Stomach (tissue), 9 donors: ENCODE measurements around the gene ANKRD65. TPM values are rescaled to one million over a fixed set of nuclear protein-coding genes. Genes with fewer than 3 reads are reported as not detected.

Experiments used
- DNase-seq, 2 donors: peaks; one replicate each; pipeline versions ENCODE4 v3.0.0 to v3.0.0-alpha.2; 2013 to 2019
- H3K27ac ChIP-seq, 5 donors: fragments of 200-600 bp in 4 of 5; sonication (generic) in 4 of 5; one replicate each; pipeline ENCODE4 v1.5.1; 2013 to 2019; ENCODE audit warnings: mild to moderate bottlenecking in 1 of 5, moderate library complexity in 1 of 5
- H3K27me3 ChIP-seq, 3 donors: fragments of 200-600 bp; sonication (generic); one replicate each; pipeline ENCODE4 v1.5.1; 2017 to 2019; ENCODE audit warnings: mixed run types in 1 of 3
- H3K36me3 ChIP-seq, 4 donors: fragments of 200-600 bp; sonication (generic); 1 replicate in 3 of 4; 2 replicates in 1 of 4; pipeline ENCODE4 v1.5.1; 2016 to 2019
- H3K4me1 ChIP-seq, 4 donors: fragments of 200-600 bp; sonication (generic); one replicate each; pipeline ENCODE4 v1.5.1; 2016 to 2019
- H3K4me3 ChIP-seq, 4 donors: fragments of 200-600 bp; sonication (generic) in 3 of 4; one replicate each; pipeline ENCODE4 v1.5.1; 2016 to 2019; ENCODE audit warnings: mild to moderate bottlenecking in 1 of 4
- H3K9me3 ChIP-seq, 4 donors: fragments of 200-600 bp; sonication (generic); one replicate each; pipeline ENCODE4 v1.5.1; 2016 to 2019
- EP300 ChIP-seq: sonication (generic); formaldehyde crosslinking; IDR thresholded peaks from one replicate; pipeline ENCODE4 v1.6.1; 2017; ENCODE audit warnings: antibody characterized with exemption
- POLR2A ChIP-seq, 4 donors: fragments of 450-650 bp; IDR thresholded peaks; one replicate each; pipeline ENCODE4 v1.6.1; 2016; ENCODE audit warnings: antibody characterized with exemption in 4 of 4, control low read depth in 2 of 4, mild to moderate bottlenecking in 1 of 4, moderate library complexity in 1 of 4
- POLR2AphosphoS5 ChIP-seq, 3 donors: sonication (generic); formaldehyde crosslinking; IDR thresholded peaks; one replicate each; pipeline ENCODE4 v1.6.1; 2016; ENCODE audit warnings: antibody characterized with exemption in 3 of 3
- WGBS, 5 donors: extraction: QIAGEN DNeasy Blood & Tissue Kit in 3 of 5; methylation state at CpG; one replicate each; pipeline versions ENCODE4 v1.1.5 to v1.1.7; 2013 to 2018; 5-methylcytosine and 5-hydroxymethylcytosine counted together
- intact Hi-C: fragments of 100-400 bp; cut with DNase I; formaldehyde crosslinking; loops from one replicate; pipeline ENCODE4 v1.15.1; 2023; ENCODE audit warnings: low total_unique reads
- polyA plus RNA-seq, 3 donors: library from polyadenylated mRNA; stranded (reverse); fragments of 200-250 nt; gene quantifications; one replicate each; pipeline ENCODE4 v1.2.3, GENCODE V29; 2013
- total RNA-seq, 5 donors: library from RNA; depleted of rRNA; stranded (reverse); fragments of >200 nt; gene quantifications; one replicate each; pipeline versions ENCODE4 v1.1.0 to v1.2.3, GENCODE V29; 2014 to 2016
- TF ChIP-seq, protein P1 (sequence below), 7 experiments: fragments of 450-650 bp in 4 of 7; fragments of 200-600 bp in 3 of 7; sonication (generic) in 3 of 7; IDR thresholded peaks; one replicate each; pipeline ENCODE4 v1.5.1; 2016 to 2019; ENCODE audit warnings: antibody characterized with exemption in 7 of 7, control low read depth in 2 of 7, mild to moderate bottlenecking in 1 of 7
- donor health status: healthy with polysubstance abuse.
- donor health status: Bipolar disorder and iron deficiency.
- donor health status: healthy.

ANKRD65 gene
- total and polyA plus RNA-seq, 8 donors, result 0.89 to 13.6 (median 8.7) TPM; not detected in 1

DNA sequence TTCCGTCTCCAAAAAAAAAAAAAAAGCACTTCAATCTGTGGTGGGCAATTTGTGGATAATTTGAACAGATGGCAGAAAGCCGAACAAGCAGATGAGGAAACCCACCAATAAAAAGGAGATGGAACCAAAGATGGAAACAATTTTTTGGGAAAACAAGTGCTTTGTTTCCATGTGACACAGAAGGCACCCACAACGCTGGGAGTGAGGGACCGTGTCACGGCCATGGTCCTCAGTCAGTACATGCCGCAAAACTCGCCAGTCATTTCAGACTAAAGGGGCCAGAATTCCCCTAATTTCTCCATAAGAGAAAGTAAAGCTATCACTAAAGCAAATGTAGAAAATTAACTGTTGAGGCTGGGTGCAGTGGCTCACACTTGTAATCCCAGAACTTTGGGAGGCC is 27.0 kb downstream of the ANKRD65 start:
- no peak overlapping the region for H3K4me3 ChIP-seq
- H3K27ac ChIP-seq, result no peak overlapping the region
- peaks cover 78 to 91% (median 89%) of the 10 kb centered on the region in 4 donors for H3K36me3 ChIP-seq
- H3K9me3 ChIP-seq, result no peaks in the 10 kb centered on the region
- intact Hi-C loops, result no loop called here
- DNase-seq, result no peak
- peaks cover 12 to 40% (median 28%) of the 10 kb centered on the region in 4 donors for H3K4me1 ChIP-seq
- WGBS, 5 donors, result 87 to 98% (median 96%) methylated on average over 7 of the region's 7 CpGs
- no peaks in the 10 kb centered on the region for H3K27me3 ChIP-seq
- TF ChIP-seq POLR2A (IDR thresholded peaks at IDR 0.05) (no peak), EP300 (no peak), POLR2AphosphoS5 (IDR thresholded peaks at IDR 0.05) (no peak)
- TF ChIP-seq, protein P1, sequence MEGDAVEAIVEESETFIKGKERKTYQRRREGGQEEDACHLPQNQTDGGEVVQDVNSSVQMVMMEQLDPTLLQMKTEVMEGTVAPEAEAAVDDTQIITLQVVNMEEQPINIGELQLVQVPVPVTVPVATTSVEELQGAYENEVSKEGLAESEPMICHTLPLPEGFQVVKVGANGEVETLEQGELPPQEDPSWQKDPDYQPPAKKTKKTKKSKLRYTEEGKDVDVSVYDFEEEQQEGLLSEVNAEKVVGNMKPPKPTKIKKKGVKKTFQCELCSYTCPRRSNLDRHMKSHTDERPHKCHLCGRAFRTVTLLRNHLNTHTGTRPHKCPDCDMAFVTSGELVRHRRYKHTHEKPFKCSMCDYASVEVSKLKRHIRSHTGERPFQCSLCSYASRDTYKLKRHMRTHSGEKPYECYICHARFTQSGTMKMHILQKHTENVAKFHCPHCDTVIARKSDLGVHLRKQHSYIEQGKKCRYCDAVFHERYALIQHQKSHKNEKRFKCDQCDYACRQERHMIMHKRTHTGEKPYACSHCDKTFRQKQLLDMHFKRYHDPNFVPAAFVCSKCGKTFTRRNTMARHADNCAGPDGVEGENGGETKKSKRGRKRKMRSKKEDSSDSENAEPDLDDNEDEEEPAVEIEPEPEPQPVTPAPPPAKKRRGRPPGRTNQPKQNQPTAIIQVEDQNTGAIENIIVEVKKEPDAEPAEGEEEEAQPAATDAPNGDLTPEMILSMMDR (IDR thresholded peaks at IDR 0.05), result no peak

DNA sequence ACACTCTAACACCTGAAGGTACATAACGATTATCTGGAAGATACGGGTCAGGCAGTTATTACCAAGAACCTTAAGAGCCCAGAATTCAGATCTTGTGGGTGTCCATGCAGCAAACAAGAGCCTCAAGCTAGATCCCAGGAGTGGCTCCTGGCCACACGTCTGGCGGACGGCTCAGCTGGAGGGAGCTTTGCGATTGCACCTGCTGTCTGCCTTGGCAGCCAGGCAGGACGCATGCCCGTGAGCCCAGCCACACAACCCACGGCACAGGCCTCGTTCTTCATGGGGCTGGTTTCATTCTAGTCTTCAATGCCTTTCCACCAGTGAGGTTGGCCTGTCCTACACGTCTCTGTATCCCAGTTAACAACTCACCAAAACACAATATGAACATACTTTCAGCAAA is 27.6 kb downstream of the ANKRD65 start:
- TF ChIP-seq, protein P1 (IDR thresholded peaks at IDR 0.05), result no peak
- TF ChIP-seq POLR2A (IDR thresholded peaks at IDR 0.05) (no peak), POLR2AphosphoS5 (IDR thresholded peaks at IDR 0.05) (no peak), EP300 (no peak)
- Histone ChIP-seq H3K4me1 (peaks cover 12 to 38% (median 26%) of the 10 kb centered on the region in 4 donors), H3K27me3 (no peaks in the 10 kb centered on the region), H3K9me3 (no peaks in the 10 kb centered on the region), H3K4me3 (no peak overlapping the region), H3K27ac (no peak overlapping the region), H3K36me3 (peaks cover 85 to 98% (median 95%) of the 10 kb centered on the region in 4 donors)
- intact Hi-C loops, result no loop called here
- WGBS, 5 donors, result 88 to 96% (median 92%) methylated on average over 11 of the region's 11 CpGs
- DNase-seq, result no peak

DNA sequence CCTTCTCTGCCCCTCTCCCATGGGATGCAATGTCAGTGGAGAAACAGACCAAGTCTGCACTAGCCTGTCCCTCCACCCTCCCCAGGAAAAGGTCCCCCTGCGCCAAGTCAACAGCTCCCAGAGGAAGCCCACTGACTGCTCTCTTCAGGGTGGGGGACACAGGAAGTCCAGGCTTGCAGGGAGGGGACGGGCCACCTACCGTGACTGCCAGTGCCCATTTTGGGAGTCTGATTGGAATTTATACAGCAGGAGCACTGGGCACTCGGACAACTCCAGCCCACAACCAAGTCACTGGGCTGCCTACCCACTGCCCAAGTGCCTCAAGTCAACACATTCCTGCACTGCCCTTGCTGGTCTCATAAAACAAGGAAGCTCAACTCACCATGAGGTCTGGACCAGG is 28.1 kb downstream of the ANKRD65 start:
- Histone ChIP-seq H3K27ac (no peak overlapping the region), H3K9me3 (no peaks in the 10 kb centered on the region), H3K36me3 (peaks cover 89 to 100% (median 98%) of the 10 kb centered on the region in 4 donors), H3K27me3 (no peaks in the 10 kb centered on the region), H3K4me3 (no peak overlapping the region), H3K4me1 (peaks cover 8 to 34% (median 22%) of the 10 kb centered on the region in 4 donors)
- intact Hi-C loops, result no loop called here
- WGBS, 5 donors, result 87 to 98% (median 94%) methylated on average over 4 of the region's 4 CpGs
- DNase-seq, result no peak
- TF ChIP-seq POLR2A (IDR thresholded peaks at IDR 0.05) (no peak), EP300 (no peak)

DNA sequence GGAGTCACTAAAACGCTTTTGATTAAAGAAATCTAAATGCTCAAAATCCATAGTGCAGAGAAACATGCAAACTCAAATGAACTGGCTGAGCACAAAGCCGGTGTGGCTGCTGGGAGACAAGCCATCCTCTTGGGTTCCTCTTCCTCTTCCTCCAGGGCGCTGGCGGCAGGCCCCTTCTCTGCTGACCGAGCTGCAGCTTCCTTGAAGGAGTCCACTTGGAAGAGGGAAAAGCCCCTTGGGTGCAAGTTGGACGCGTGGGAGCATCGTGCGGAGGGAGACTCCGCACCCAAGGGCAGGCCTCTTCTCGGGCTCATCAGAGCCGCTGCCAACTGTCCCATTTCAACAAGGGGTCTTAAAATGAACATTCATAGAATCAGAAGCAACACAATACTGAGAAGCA is 29.9 kb downstream of the ANKRD65 start:
- WGBS, 5 donors, result 84 to 92% (median 89%) methylated on average over 12 of the region's 12 CpGs
- TF ChIP-seq POLR2AphosphoS5 (IDR thresholded peaks at IDR 0.05) (no peak), EP300 (no peak), POLR2A (IDR thresholded peaks at IDR 0.05) (no peak)
- TF ChIP-seq, protein P1 (IDR thresholded peaks at IDR 0.05), result no peak
- Histone ChIP-seq H3K4me3 (no peak overlapping the region), H3K27me3 (no peaks in the 10 kb centered on the region), H3K9me3 (no peaks in the 10 kb centered on the region), H3K4me1 (peaks cover 0 to 16% (median 6%) of the 10 kb centered on the region in 4 donors), H3K36me3 (peaks cover 96 to 100% (median 100%) of the 10 kb centered on the region in 4 donors), H3K27ac (no peak overlapping the region)
- intact Hi-C loops, result no loop called here
- DNase-seq, result no peak

- Histone ChIP-seq H3K9me3 (no peaks in the 10 kb centered on the region), H3K27me3 (no peaks in the 10 kb centered on the region), H3K4me1 (peaks cover 0 to 11% (median 4%) of the 10 kb centered on the region in 4 donors), H3K4me3 (no peak overlapping the region), H3K27ac (no peak overlapping the region), H3K36me3 (peaks cover 96 to 100% (median 100%) of the 10 kb centered on the region in 4 donors)
- TF ChIP-seq POLR2AphosphoS5 (IDR thresholded peaks at IDR 0.05), result no peak
- TF ChIP-seq EP300, result no peak
- TF ChIP-seq, protein P1 (IDR thresholded peaks at IDR 0.05), result no peak
- no peak for TF ChIP-seq POLR2A (IDR thresholded peaks at IDR 0.05)
- no peak for DNase-seq
- intact Hi-C loops, result no loop called here
- 77 to 90% (median 83%) methylated on average over 12 of the region's 12 CpGs for WGBS, 5 donors
Observed at GRCh38 chr1:1390675-1391074, 30.4 kb downstream of the ANKRD65 start.
